Measurements from ENCODE around the gene PTTG1IP.
"Not testable (repeated sequence)": the region's sequence is repeated elsewhere in the genome, so short reads cannot be mapped to it uniquely, and the experiment has no call there.

The PTTG1IP gene

DNA sequence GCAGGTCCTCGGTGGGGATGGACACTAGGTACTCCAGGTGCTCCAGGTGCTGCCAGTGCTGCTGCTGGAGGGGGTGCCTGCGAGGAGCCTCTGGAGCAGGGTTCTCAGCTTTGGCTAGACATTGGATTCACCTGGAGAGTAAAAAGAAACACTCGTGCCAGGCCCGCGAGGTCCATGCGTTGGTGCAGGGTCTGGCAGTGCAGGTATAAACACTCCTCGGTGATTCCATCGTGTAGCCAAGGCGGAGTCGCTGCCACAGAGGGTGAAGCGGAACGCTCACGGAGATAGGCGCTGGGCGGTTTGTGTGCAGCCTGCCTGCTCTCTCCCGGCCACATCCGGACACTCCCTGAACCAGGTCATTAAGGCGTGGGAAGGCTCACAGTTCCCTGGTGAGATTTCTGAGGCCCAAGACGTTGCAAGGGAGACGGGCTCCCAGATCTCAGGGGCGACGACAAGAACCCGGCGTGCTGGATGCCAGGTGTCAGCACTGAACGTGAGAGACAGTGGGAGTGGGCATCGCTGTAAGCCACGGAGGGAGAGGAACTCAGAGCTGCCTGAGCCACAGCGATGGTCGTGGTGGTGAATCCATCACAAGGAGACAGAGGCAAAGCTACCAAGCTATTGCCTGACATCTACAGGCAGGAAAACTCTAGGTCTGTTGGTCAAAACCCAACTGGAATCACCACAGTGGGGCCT is 38.4 kb downstream of the PTTG1IP start:
- H3K4me3 ChIP-seq (ENCODE audit: low read length), result no peak overlapping the region
- TF ChIP-seq CTCF (conservative IDR thresholded peaks at IDR 0.05; ENCODE audit: low read depth, low read length), result no peak
- DNase-seq (ENCODE audit: low read depth), result no peak

GRCh38 chr21:44834231-44834950 is 39.1 kb downstream of the PTTG1IP start:
- no peak for TF ChIP-seq CTCF (conservative IDR thresholded peaks at IDR 0.05; ENCODE audit: low read depth, low read length)
- no peak overlapping the region for H3K4me3 ChIP-seq (ENCODE audit: low read length)
- DNase-seq (ENCODE audit: low read depth), result no peak

DNA sequence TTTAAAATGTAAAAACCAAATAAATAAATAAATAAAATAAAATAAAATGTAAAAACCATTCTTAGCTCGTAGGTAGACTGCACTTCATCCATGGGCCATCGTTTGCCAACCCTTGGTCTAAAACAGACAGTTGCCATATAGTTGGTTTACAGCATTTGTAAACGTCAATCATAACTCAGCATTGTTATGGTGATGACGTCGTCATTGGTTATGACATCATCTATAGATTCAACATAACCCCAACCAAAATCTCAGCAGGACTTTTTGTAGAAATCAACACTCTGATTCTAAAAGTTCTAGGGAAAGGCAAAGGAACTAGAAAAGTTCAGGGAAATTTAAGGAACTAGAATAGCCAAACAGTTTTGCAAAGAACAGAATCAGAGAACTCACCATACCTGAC is 39.8 kb downstream of the PTTG1IP start:
- no peak for TF ChIP-seq CTCF (conservative IDR thresholded peaks at IDR 0.05; ENCODE audit: low read depth, low read length)
- H3K4me3 ChIP-seq (ENCODE audit: low read length), result no peak overlapping the region
- DNase-seq (ENCODE audit: low read depth), result no peak

DNA sequence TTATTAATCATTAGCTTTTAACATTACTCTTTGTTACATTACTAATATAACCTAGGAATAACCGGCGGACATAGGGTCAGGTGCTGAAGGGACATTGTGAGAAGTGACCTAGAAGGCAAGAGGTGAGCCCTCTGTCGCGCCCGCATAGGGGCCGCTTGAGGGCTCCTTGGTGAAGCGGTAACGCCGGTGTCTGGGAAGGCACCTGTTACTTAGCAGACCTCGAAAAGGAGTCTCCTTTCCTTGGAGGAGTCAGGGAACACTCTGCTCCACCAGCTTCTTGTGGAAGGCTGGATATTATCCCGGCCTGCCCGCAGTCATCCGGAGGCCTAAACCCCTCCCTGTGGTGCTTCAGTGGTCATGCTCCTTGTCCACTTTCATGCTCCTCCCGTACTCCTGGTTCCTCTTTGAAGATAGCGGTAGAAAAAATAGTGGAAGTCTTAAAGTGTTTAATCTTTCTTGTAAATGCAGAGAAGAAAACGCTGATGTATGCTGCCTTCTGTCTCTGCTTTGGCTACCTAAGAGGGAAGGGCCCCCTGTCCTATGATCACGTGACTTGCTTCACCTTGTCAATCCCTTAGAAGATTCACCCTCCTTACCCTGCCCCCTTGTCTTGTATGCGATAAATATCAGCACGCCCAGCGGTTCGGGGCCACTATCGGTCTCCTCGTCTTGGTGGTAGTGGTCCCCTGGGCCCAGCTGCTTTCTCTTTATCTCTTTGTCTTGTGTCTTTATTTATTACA is 40.8 kb downstream of the PTTG1IP start:
- not testable (repeated sequence) for DNase-seq (ENCODE audit: low read depth)

DNA sequence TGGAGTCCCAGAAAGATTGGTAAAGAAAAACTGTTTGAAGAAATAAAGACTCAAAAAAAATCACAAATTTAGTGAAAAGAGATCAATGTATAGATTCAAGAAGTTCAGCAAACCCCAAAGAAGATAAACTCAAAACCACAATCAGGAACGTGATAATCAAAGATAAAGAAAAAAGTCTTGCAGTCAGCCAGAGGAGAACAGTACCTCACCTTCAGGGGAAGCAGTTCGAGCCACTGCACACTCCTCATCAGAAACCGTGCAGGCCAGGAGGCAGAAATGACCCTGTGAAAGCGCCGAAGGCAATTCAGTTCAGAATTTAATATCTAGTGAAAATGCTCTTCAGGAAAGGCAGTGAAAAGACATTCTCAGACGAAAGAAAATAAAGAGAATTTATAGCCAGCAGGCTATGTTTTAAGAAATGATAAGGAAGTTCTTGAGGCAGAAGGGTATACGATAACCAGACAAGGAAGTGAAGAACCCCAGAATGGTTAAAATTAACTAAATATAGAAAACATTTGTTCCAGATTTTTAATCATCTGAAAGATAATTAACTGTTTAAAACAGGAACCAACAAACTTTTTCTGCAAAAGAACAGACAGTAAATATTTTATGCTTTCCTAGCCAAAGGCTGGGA is 42.1 kb downstream of the PTTG1IP start:
- H3K4me3 ChIP-seq (ENCODE audit: low read length), result no peak overlapping the region
- TF ChIP-seq CTCF (conservative IDR thresholded peaks at IDR 0.05; ENCODE audit: low read depth, low read length), result no peak
- DNase-seq (ENCODE audit: low read depth), result no peak

More for the DNA sequence above, 40.8 kb downstream of the PTTG1IP start:
- not testable (repeated sequence) for H3K4me3 ChIP-seq (ENCODE audit: low read length)

- no peak for TF ChIP-seq CTCF (conservative IDR thresholded peaks at IDR 0.05; ENCODE audit: low read depth, low read length)
- H3K4me3 ChIP-seq (ENCODE audit: low read length), result no peak overlapping the region
- DNase-seq (ENCODE audit: low read depth), result no peak
These were observed 43.9 kb downstream of the PTTG1IP start for GRCh38 chr21:44829507-44830092.
